Type B pancreatic cell (in vitro differentiated cells): ENCODE measurements around the gene EPHA4. TPM values are rescaled to one million over a fixed set of nuclear protein-coding genes. Genes with fewer than 3 reads are reported as not detected.

Experiments
- DNase-seq: peaks from one replicate; pipeline ENCODE4 v3.0.0; 2021; ENCODE audit warnings: mixed read lengths; ENCODE audit not compliant: unreplicated experiment; ENCODE audit errors: extremely low spot score
- H3K27ac Mint-ChIP-seq: 2 replicates; pipeline ENCODE4 v1.8.0; 2021; ENCODE audit warnings: mild to moderate bottlenecking, mixed read lengths
- H3K27me3 Mint-ChIP-seq: 2 replicates; pipeline ENCODE4 v1.8.0; 2021; ENCODE audit warnings: mixed read lengths
- H3K36me3 Mint-ChIP-seq: 2 replicates; pipeline ENCODE4 v1.8.0; 2021; ENCODE audit warnings: mixed read lengths
- H3K4me1 Mint-ChIP-seq: one replicate; pipeline ENCODE4 v1.8.0; 2021; ENCODE audit warnings: mixed read lengths; ENCODE audit not compliant: unreplicated experiment
- H3K4me3 Mint-ChIP-seq: 2 replicates; pipeline ENCODE4 v1.8.0; 2021; ENCODE audit warnings: mild to moderate bottlenecking, mixed read lengths
- H3K9me3 Mint-ChIP-seq: 2 replicates; pipeline ENCODE4 v1.8.0; 2021; ENCODE audit warnings: mixed read lengths
- CTCF ChIP-seq: fragments of 200-600 bp; sonication (generic); conservative IDR thresholded peaks from 2 replicates; pipeline ENCODE4 v1.5.0; 2021; ENCODE audit warnings: antibody characterized with exemption, mild to moderate bottlenecking
- total RNA-seq: library from RNA; stranded (reverse); gene quantifications from 2 replicates; pipeline ENCODE4 v1.2.1, GENCODE V29; 2021; ENCODE audit warnings: low replicate concordance

EPHA4 gene
- total RNA-seq, 1 donor from 2014 or later = 78.3 TPM

GRCh38 chr2:221377597-221377996, 194.5 kb downstream of the EPHA4 start:
- TF ChIP-seq CTCF = no peak
- no peak for DNase-seq

GRCh38 chr2:221377066-221377465, 195.0 kb downstream of the EPHA4 start:
- peaks cover 12% of the 10 kb centered on the region for H3K27me3 Mint-ChIP-seq
- no peaks in the 10 kb centered on the region for H3K36me3 Mint-ChIP-seq
- TF ChIP-seq CTCF = no peak

More at GRCh38 chr2:221377597-221377996, 194.5 kb downstream of the EPHA4 start:
- peaks cover 5% of the 10 kb centered on the region for H3K4me1 Mint-ChIP-seq
- peaks cover 7% of the 10 kb centered on the region for H3K27me3 Mint-ChIP-seq
- H3K9me3 Mint-ChIP-seq = peaks cover 11% of the 10 kb centered on the region
- H3K36me3 Mint-ChIP-seq = no peaks in the 10 kb centered on the region
- no peak overlapping the region for H3K4me3 Mint-ChIP-seq
- H3K27ac Mint-ChIP-seq = no peak overlapping the region

GRCh38 chr2:221374234-221374633, 197.9 kb downstream of the EPHA4 start:
- no peak for DNase-seq
- H3K36me3 Mint-ChIP-seq = no peaks in the 10 kb centered on the region
- H3K4me1 Mint-ChIP-seq = peaks cover 21% of the 10 kb centered on the region
- H3K9me3 Mint-ChIP-seq = peaks cover 11% of the 10 kb centered on the region
- TF ChIP-seq CTCF = no peak
- no peak overlapping the region for H3K4me3 Mint-ChIP-seq
- H3K27ac Mint-ChIP-seq = no peak overlapping the region
- peaks cover 21% of the 10 kb centered on the region for H3K27me3 Mint-ChIP-seq

More at GRCh38 chr2:221377066-221377465, 195.0 kb downstream of the EPHA4 start:
- no peak overlapping the region for H3K27ac Mint-ChIP-seq
- no peak for DNase-seq
- no peak overlapping the region for H3K4me3 Mint-ChIP-seq
- H3K4me1 Mint-ChIP-seq = peaks cover 10% of the 10 kb centered on the region
- peaks cover 11% of the 10 kb centered on the region for H3K9me3 Mint-ChIP-seq

GRCh38 chr2:221372907-221373306, 199.2 kb downstream of the EPHA4 start:
- Mint-ChIP-seq H3K4me3 (no peak overlapping the region), H3K4me1 (peaks cover 21% of the 10 kb centered on the region), H3K36me3 (no peaks in the 10 kb centered on the region), H3K9me3 (peaks cover 11% of the 10 kb centered on the region), H3K27me3 (peaks cover 21% of the 10 kb centered on the region), H3K27ac (peak overlapping the region; percentile 6)
- no peak for DNase-seq
- TF ChIP-seq CTCF = peak; percentile 1

- Mint-ChIP-seq H3K27ac (no peak overlapping the region), H3K4me3 (no peak overlapping the region)
- TF ChIP-seq CTCF = peak; percentile 67
Measured at GRCh38 chr2:221372159-221372884, 199.8 kb downstream of the EPHA4 start.

More at GRCh38 chr2:221372159-221372884, 199.8 kb downstream of the EPHA4 start:
- Mint-ChIP-seq H3K36me3 (no peaks in the 10 kb centered on the region), H3K27me3 (peaks cover 21% of the 10 kb centered on the region), H3K4me1 (peaks cover 21% of the 10 kb centered on the region), H3K9me3 (peaks cover 11% of the 10 kb centered on the region)
- no peak for DNase-seq
